CD4-positive, CD25-positive, alpha-beta regulatory T cell (primary cell): ENCODE measurements around the gene ULBP1. TPM values are rescaled to one million over a fixed set of nuclear protein-coding genes. Genes with fewer than 3 reads are reported as not detected.
"Not testable (repeated sequence)": the region's sequence is repeated elsewhere in the genome, so short reads cannot be mapped to it uniquely, and the experiment has no call there.

Experiments used
- ATAC-seq, 2 donors: fragments of 150-1000 bp; cut with Tn5 transposase; one replicate each; pipeline ENCODE4 v1.10.0; 2021; ENCODE audit warnings: low read depth in 2 of 2, moderate number of reproducible peaks in 2 of 2, moderate library complexity in 1 of 2
- DNase-seq, 3 donors: peaks; one replicate each; pipeline versions ENCODE4 v3.0.0 to v3.0.0-alpha.2; 2012 to 2022; ENCODE audit warnings: mixed read lengths in 1 of 3
- H3K27ac ChIP-seq: one replicate; pipeline ENCODE4 v1.7.0; 2013; ENCODE audit warnings: mild to moderate bottlenecking, low read length; ENCODE audit not compliant: insufficient read depth, poor library complexity, severe bottlenecking
- H3K27me3 ChIP-seq: one replicate; pipeline ENCODE4 v1.7.0; 2013; ENCODE audit warnings: low read length; ENCODE audit not compliant: control insufficient read depth, insufficient read depth
- H3K36me3 ChIP-seq: one replicate; pipeline ENCODE4 v1.7.0; 2013; ENCODE audit warnings: mild to moderate bottlenecking, low read length, moderate library complexity; ENCODE audit not compliant: control insufficient read depth, insufficient read depth
- H3K4me1 ChIP-seq: 2 replicates; pipeline ENCODE4 v1.7.0; 2013; ENCODE audit warnings: mild to moderate bottlenecking, low read length; ENCODE audit not compliant: insufficient read depth, control insufficient read depth, poor library complexity, severe bottlenecking
- H3K4me3 ChIP-seq: one replicate; pipeline ENCODE4 v1.7.0; 2013; ENCODE audit warnings: low read depth, mild to moderate bottlenecking, low read length, moderate library complexity
- H3K9me3 ChIP-seq, 2 experiments: 1 replicate in 1 of 2; 2 replicates in 1 of 2; pipeline ENCODE4 v1.7.0; 2013; ENCODE audit warnings: low read length in 2 of 2, mild to moderate bottlenecking in 1 of 2, moderate library complexity in 1 of 2; ENCODE audit not compliant: control insufficient read depth in 2 of 2
- H3K27ac Mint-ChIP-seq, 3 donors: one replicate each; pipeline ENCODE4 v1.8.0; 2020 to 2022; ENCODE audit warnings: mild to moderate bottlenecking in 3 of 3, mixed read lengths in 3 of 3, moderate library complexity in 2 of 3
- H3K27me3 Mint-ChIP-seq: one replicate; pipeline ENCODE4 v1.8.0; 2022; ENCODE audit warnings: mild to moderate bottlenecking, mixed read lengths
- H3K36me3 Mint-ChIP-seq: one replicate; pipeline ENCODE4 v1.8.0; 2020; ENCODE audit warnings: mixed read lengths
- H3K4me1 Mint-ChIP-seq, 4 donors: one replicate each; pipeline ENCODE4 v1.8.0; 2020 to 2022; ENCODE audit warnings: mixed read lengths in 4 of 4, mild to moderate bottlenecking in 1 of 4
- H3K4me3 Mint-ChIP-seq, 4 donors: one replicate each; pipeline ENCODE4 v1.8.0; 2020 to 2022; ENCODE audit warnings: mild to moderate bottlenecking in 4 of 4, mixed read lengths in 4 of 4, moderate library complexity in 3 of 4
- H3K9me3 Mint-ChIP-seq, 7 donors: one replicate each; pipeline ENCODE4 v1.8.0; 2020 to 2022; ENCODE audit warnings: mixed read lengths in 7 of 7, mild to moderate bottlenecking in 3 of 7, moderate library complexity in 2 of 7
- polyA plus RNA-seq, 4 donors: library from polyadenylated mRNA; unstranded; fragments of 300-500 nt; fragmentation: Illumina TruSeq; gene quantifications; one replicate each; pipeline ENCODE4 v1.2.3, GENCODE V29; 2021
- total RNA-seq: library from RNA; stranded (reverse); gene quantifications from one replicate; pipeline ENCODE4 v1.2.3, GENCODE V29; 2022

The ULBP1 gene
- total and polyA plus RNA-seq, 5 donors from 2014 or later: 0.64 TPM; not detected in 4

DNA sequence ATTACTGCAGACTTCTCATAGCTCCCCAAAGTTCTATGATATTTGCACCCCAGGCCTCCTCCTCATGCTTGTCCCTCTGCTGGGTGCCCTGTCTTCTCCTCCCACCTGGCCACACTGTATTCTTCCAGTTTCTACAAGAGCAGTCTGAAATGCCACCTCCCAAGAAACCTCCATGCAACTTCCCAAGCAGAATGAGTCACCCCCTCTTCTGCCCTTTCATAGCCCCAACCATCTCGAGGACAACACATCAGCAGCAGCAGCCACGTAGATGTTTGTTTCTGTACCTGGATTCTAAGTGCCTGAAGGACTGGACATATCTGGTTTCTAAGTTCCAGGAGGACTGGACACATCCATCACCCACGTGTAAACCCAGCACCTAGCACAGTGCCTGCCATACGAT is 28.5 kb upstream of the ULBP1 start:
- no peak overlapping the region for H3K4me3 ChIP-seq
- H3K4me1 ChIP-seq: peaks cover 19% of the 10 kb centered on the region
- no peaks in the 10 kb centered on the region for H3K36me3 Mint-ChIP-seq
- H3K9me3 ChIP-seq: no peaks in the 10 kb centered on the region
- H3K27me3 Mint-ChIP-seq: peaks cover 90% of the 10 kb centered on the region
- ATAC-seq: no peak
- H3K36me3 ChIP-seq: no peaks in the 10 kb centered on the region
- no peak overlapping the region for H3K27ac Mint-ChIP-seq
- H3K4me1 Mint-ChIP-seq: peaks cover 0 to 30% (median 13%) of the 10 kb centered on the region in 4 donors
- H3K4me3 Mint-ChIP-seq: no peak overlapping the region
- H3K9me3 Mint-ChIP-seq: peaks cover 0 to 2% (median 0%) of the 10 kb centered on the region in 7 donors
- DNase-seq: no peak
- H3K27ac ChIP-seq: no peak overlapping the region
- peaks cover 59% of the 10 kb centered on the region for H3K27me3 ChIP-seq

DNA sequence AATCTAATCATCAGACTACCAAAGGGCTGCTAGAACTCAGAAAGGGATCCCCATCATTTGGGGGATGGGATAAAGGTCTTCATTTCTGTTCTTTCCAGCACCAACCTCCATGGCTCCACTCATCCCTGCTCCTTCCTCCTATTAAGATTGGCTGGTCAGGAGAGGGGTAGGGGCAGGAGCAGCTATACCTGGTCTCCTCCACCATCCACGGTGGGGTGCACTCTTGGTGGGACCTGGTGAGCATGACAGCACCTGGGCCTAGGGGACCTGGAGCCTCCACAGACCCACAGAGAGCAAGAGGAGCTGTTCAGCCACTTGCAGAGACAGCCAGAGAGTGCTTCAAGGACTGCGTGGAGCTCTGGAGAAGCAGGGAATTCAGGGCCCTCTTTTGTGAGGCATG is 28.1 kb upstream of the ULBP1 start:
- Histone ChIP-seq H3K4me1 (peaks cover 21% of the 10 kb centered on the region), H3K27ac (no peak overlapping the region), H3K27me3 (peaks cover 61% of the 10 kb centered on the region), H3K36me3 (no peaks in the 10 kb centered on the region), H3K4me3 (no peak overlapping the region), H3K9me3 (no peaks in the 10 kb centered on the region)
- ATAC-seq (no peak), DNase-seq (no peak)
- no peaks in the 10 kb centered on the region for H3K36me3 Mint-ChIP-seq
- no peak overlapping the region for H3K27ac Mint-ChIP-seq
- H3K9me3 Mint-ChIP-seq: peaks cover 0 to 2% (median 0%) of the 10 kb centered on the region in 7 donors
- H3K4me1 Mint-ChIP-seq: peaks cover 0 to 34% (median 13%) of the 10 kb centered on the region in 4 donors
- H3K27me3 Mint-ChIP-seq: peaks cover 90% of the 10 kb centered on the region
- no peak overlapping the region for H3K4me3 Mint-ChIP-seq

DNA sequence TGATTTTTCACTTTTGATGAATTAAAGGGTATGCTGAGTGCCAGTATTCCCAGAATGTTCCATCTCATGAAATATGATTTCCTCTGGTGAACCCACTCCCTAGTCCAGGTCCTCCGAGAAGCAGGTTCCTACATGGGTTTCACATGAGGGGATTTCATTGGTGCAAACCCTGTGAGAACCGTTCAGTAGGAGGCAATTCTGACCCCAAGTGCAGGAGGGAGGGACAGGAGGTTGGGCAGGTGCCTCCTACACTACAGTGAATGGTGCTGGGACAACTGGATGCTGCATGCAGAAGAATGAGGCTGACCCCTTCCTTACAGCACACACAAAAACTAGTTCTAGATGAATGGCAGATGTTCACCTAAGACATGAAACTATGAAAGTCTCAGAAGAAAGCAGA is 27.0 kb upstream of the ULBP1 start:
- ATAC-seq: no peak
- Mint-ChIP-seq H3K36me3 (no peaks in the 10 kb centered on the region), H3K4me1 (peaks cover 0 to 42% (median 17%) of the 10 kb centered on the region in 4 donors)

DNA sequence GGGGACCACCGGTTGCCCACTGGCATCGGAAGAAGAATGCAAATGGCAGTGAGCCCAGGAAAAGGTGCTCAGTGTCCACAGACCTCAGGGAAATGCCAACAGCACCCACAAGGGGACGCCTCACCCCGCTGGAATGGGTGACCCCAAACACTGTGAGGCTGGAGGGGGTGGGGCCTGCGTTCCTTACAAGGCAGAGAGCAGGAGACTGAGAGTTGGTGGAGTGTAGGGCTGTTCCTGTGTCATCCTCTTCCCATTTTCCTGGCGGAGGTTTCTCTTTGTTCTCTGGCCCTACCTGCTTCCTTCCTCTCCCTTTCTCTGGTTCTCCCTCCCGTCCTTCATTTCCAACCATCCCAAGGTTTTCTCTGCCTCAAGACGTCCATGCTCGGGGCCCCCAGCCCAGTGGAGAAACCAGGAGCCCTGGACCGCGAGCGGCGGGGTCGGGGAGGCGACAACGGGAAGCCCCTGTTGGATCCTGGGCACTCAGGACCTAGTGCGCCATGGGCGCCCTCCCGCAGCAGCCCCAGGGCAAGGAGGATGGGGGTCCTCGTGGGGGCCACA is 25.7 kb upstream of the ULBP1 start:
- not testable (repeated sequence) for H3K9me3 ChIP-seq, DNase-seq, H3K27ac Mint-ChIP-seq, ATAC-seq, H3K27ac ChIP-seq, H3K4me3 ChIP-seq, H3K36me3 ChIP-seq, H3K9me3 Mint-ChIP-seq, H3K36me3 Mint-ChIP-seq
- Histone ChIP-seq H3K4me1 (peaks cover 39% of the 10 kb centered on the region), H3K27me3 (peaks cover 54% of the 10 kb centered on the region)
- Mint-ChIP-seq H3K4me1 (peaks cover 0 to 52% (median 19%) of the 10 kb centered on the region in 4 donors), H3K27me3 (peaks cover 91% of the 10 kb centered on the region), H3K4me3 (peak overlapping the region in 2 of 4 donors; percentile 82 to 83)

More for the DNA sequence above, 27.0 kb upstream of the ULBP1 start:
- H3K9me3 ChIP-seq: no peaks in the 10 kb centered on the region
- Mint-ChIP-seq H3K27me3 (peaks cover 89% of the 10 kb centered on the region), H3K4me3 (no peak overlapping the region), H3K9me3 (peaks cover 0 to 3% (median 0%) of the 10 kb centered on the region in 7 donors), H3K27ac (no peak overlapping the region)
- no peaks in the 10 kb centered on the region for H3K36me3 ChIP-seq
- peaks cover 56% of the 10 kb centered on the region for H3K27me3 ChIP-seq
- DNase-seq: no peak
- H3K4me3 ChIP-seq: no peak overlapping the region
- H3K27ac ChIP-seq: no peak overlapping the region
- H3K4me1 ChIP-seq: peaks cover 31% of the 10 kb centered on the region

DNA sequence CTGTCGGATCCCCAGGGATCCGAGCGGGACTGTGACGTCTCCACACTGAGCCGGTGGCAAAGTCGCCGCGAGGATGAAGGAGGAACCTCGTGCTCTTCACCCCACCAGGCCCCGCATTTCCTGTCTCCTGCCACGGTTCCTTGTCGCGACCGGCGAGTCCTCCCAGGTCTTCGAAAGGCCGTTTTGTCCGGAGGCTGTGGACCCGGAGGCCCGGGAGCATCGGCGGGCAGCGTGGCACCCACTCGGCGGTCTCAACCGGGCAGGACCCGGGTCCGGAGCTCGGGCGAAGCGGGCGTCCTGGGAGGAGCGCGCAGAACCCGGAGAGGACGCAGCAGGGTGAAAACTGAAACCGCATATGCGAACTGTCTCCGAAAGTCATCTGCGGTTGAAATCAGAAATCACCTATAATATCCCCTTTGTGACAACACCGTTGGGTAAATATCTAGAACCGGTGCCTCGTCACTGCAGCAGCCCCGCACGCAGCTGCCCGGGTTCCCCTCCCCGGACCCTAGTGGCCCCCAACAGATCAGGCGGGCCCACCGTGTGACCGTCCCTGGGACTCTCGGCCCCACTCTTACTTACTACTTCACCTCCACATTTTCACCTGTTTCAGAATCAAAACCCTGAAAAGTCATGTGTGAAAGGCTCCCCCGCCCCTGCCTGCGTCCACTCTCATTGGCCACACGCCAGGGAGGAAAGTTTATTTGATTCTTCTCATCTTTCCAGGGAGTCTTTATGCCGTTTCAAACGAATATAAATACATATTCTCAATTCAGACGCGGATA is 25.0 kb upstream of the ULBP1 start:
- H3K9me3 ChIP-seq: no peaks in the 10 kb centered on the region
- Mint-ChIP-seq H3K27ac (peak overlapping the region in 1 of 3 donors; percentile 91), H3K4me1 (peaks cover 0 to 52% (median 20%) of the 10 kb centered on the region in 4 donors), H3K27me3 (peaks cover 84% of the 10 kb centered on the region), H3K9me3 (peaks cover 0 to 3% (median 0%) of the 10 kb centered on the region in 7 donors), H3K4me3 (peak overlapping the region; percentile 78 to 83 (median 82)), H3K36me3 (no peaks in the 10 kb centered on the region)
- no peaks in the 10 kb centered on the region for H3K36me3 ChIP-seq
- peaks cover 49% of the 10 kb centered on the region for H3K27me3 ChIP-seq
- H3K4me1 ChIP-seq: peaks cover 39% of the 10 kb centered on the region
- H3K27ac ChIP-seq: peak overlapping the region; percentile 14
- peak in 1 of 2 donors; percentile 5 for ATAC-seq
- H3K4me3 ChIP-seq: peak overlapping the region; percentile 57
- peak; percentile 46 to 71 (median 52) for DNase-seq

DNA sequence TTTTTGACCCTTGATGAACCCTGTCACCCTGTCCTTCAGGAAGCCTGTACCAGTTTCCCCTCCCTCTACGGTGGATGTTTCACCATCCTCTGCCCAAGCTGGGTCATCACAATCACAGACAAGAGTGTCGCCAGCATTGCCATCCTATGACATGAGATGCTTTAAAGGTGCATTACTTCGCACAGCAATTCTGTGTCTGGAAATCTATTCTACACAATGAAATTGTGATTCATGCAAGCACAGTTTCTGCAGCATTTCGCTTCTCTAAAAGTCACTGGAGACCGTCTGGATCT is 24.4 kb upstream of the ULBP1 start:
- Histone ChIP-seq H3K4me1 (peaks cover 39% of the 10 kb centered on the region), H3K27ac (no peak overlapping the region), H3K27me3 (peaks cover 48% of the 10 kb centered on the region), H3K36me3 (no peaks in the 10 kb centered on the region), H3K4me3 (peak overlapping the region; percentile 57), H3K9me3 (no peaks in the 10 kb centered on the region)
- Mint-ChIP-seq H3K36me3 (no peaks in the 10 kb centered on the region), H3K27ac (peak overlapping the region in 1 of 3 donors; percentile 91), H3K27me3 (peaks cover 79% of the 10 kb centered on the region), H3K9me3 (peaks cover 0 to 3% (median 0%) of the 10 kb centered on the region in 7 donors), H3K4me3 (peak overlapping the region; percentile 78 to 83 (median 82)), H3K4me1 (peaks cover 0 to 50% (median 18%) of the 10 kb centered on the region in 4 donors)
- DNase-seq (no peak), ATAC-seq (no peak)

DNA sequence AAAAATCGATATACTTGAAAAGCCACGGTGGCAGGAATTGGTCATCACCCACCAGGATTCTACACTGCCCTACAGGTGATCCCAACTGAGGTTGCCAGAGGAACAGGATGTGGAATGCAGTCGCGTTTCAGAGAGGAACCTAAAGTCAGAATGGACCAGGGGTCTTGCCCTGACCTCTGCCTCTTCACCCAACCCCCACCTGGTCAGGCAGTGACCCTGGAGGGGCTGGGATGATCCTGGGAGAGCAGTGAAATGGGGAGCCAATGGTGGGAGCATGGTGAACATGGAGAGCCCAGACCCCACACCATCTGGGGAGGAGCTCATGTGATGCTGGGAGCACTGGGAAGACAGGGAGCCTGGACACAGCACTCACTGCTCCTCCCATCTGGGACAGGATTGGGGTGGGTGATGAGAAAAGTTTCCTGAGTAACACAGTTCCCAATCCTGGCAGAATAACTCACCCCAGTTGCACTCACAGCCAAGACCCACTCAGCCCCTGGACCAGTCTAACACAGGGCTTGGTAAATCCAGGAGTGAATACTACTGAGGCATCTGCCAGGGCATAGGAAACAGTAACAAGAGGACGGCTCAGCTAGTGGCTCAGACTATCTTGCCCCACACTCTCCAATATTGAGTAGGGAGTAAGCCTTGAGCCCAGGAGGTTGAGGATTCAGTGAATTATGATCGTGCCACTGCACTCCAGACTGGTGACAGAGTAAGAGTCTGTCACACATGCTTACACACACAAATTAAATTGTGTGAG is 23.7 kb upstream of the ULBP1 start:
- peaks cover 42% of the 10 kb centered on the region for H3K27me3 ChIP-seq
- no peak for ATAC-seq
- peaks cover 74% of the 10 kb centered on the region for H3K27me3 Mint-ChIP-seq
- H3K27ac Mint-ChIP-seq: peak overlapping the region in 2 of 3 donors; percentile 31 to 71
- peak overlapping the region; percentile 54 to 82 (median 78) for H3K4me3 Mint-ChIP-seq
- no peaks in the 10 kb centered on the region for H3K36me3 Mint-ChIP-seq
- peaks cover 0 to 2% (median 0%) of the 10 kb centered on the region in 7 donors for H3K9me3 Mint-ChIP-seq
- DNase-seq: no peak
- H3K9me3 ChIP-seq: no peaks in the 10 kb centered on the region
- peaks cover 0 to 50% (median 18%) of the 10 kb centered on the region in 4 donors for H3K4me1 Mint-ChIP-seq
- no peak overlapping the region for H3K27ac ChIP-seq
- H3K36me3 ChIP-seq: no peaks in the 10 kb centered on the region
- peaks cover 39% of the 10 kb centered on the region for H3K4me1 ChIP-seq
- no peak overlapping the region for H3K4me3 ChIP-seq
